Testis (tissue), 2 donors: Measurements from ENCODE around the gene PAXIP1.

Experiments
- CTCF ChIP-seq, 3 experiments: fragments of 450-650 bp in 2 of 3; fragments of 200-600 bp in 1 of 3; sonication (generic) in 1 of 3; IDR thresholded peaks; one replicate each; pipeline ENCODE4 v1.5.1; 2016 to 2019; ENCODE audit warnings: antibody characterized with exemption in 3 of 3, mild to moderate bottlenecking in 2 of 3, moderate library complexity in 1 of 3
- POLR2A ChIP-seq: fragments of 450-650 bp; IDR thresholded peaks from one replicate; pipeline ENCODE4 v1.6.1; 2017; ENCODE audit warnings: antibody characterized with exemption, mild to moderate bottlenecking, moderate library complexity

- TF ChIP-seq POLR2A: no peak
- no peak for TF ChIP-seq CTCF (IDR thresholded peaks at IDR 0.05)
Observed at GRCh38 chr7:154978017-154978416, 24.9 kb downstream of the PAXIP1 start.
